ENCODE results near the gene MTHFR.

The MTHFR gene

DNA sequence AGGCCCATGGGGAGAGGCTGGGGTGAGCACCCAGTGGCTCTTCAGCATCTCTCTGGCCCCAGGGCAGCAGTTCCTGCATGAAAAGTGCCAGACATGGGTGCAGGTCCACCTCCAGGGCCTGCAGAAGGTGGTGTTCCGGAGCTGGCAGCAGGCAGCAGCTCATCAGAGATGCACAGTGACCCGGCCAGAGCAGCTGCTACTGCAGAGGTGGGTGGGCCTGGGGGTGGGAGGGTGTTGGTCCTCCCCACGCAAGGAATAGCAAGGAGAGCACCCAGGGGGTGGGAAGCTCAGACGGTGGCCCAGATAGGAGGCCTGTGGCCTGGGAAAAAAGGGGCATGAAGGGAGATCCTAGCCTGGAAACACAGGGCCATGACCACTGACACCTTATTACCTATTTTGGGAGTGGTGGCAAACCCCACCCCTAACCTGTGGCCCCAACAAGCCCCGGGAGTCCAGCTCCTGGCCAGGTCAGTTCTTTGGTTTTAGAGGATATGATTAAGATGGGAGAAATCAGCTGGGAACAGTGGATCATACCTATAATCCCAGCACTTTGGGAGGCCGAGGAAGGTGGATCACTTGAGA, 23.5 kb downstream of the MTHFR start:
- no peak for DNase-seq (ENCODE audit: low read depth)

GRCh38 chr1:11781297-11781696, 24.5 kb downstream of the MTHFR start:
- no peak for DNase-seq (ENCODE audit: low read depth)

DNA sequence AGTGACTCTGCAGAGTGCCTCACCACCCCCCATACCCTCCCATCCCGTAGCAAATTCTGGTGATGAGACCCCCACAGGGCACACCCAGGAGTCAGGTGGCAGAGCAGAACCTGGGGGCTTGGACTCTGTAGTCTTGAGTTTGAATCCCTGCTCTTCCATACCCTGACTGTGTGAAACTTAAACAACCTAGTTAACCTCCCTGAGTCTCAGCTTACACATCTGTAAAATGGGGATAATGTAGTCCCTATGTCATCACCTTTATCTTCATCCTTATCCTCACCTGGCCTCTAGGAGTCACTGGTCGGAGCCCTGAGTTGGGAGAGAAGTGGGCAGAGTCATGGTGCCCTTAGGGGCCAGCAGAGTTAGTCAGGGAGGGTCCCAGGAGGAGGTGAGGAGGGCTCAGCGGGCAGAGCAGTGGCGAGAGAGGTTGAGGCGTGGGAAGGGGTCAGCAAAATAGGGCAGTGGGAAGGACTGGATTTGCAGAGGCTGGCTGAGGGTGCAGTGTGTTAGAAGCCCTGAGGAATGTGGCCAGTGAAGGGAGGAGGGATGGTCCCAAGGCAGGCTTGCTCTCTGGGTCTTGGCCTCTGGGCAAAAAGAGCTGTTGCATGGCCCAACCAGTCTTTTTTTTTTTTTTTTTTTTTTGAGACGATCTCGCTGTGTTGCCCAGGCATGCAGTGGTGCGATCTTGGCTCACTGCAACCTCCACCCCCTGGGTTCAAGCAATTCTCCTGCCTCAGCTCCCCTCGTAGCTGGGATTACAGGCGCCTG, 25.2 kb downstream of the MTHFR start:
- DNase-seq (ENCODE audit: low read depth) = no peak

DNA sequence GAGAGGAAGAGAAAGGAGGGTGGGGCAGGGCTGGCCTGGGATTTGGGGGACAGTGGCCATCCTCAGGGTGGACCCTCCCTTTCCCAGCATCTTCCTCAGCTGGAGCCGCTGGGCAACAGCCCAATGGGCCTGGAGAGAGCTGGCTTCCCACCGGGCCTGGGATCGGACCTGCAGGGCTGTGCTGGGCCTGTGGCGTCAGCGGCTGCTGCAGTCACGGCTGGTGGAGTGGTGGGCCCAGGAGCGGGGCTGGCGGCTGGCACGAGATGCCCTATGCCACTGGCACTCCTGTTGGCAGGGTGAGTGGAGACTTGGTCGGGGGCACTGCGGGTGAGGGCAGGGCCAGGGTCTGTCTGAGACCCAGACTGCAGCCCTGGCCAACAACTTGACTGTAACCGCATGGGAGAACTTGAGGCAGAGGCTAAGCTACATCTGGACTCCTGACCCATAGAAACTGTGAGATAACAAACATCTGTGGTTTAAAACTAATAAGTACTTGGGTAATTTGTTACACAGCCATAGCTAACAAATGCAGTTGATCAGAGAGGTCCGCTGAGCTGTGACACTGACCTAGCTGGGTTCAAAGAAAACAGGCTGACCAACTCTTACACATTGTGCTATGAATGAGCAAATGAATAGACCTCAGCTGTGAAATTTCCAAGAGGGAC, 25.9 kb downstream of the MTHFR start:
- no peak for DNase-seq (ENCODE audit: low read depth)

- no peak for DNase-seq (ENCODE audit: low read depth)
These were observed 26.7 kb downstream of the MTHFR start for GRCh38 chr1:11778844-11779623.

DNA sequence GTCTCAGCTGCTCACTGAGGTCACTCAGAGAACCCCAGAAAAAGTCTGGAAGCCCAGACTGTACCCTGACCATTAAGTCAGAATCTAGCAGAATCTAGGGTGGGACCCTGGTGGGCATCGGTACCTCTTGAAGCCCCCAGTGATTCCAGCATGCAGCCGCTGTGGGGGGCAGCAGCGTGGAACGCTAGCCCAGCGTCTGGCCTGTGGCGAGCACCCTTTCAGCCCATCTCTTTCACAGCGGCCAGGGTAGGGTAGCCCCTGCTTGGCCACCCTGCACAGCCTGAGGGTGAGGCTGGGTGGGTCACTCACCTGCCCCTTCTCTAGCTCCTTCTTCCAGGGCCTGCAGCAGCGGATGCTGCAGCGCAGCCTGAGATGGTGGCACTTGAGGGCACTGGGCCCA, 27.4 kb downstream of the MTHFR start:
- no peak for DNase-seq (ENCODE audit: low read depth)

DNA sequence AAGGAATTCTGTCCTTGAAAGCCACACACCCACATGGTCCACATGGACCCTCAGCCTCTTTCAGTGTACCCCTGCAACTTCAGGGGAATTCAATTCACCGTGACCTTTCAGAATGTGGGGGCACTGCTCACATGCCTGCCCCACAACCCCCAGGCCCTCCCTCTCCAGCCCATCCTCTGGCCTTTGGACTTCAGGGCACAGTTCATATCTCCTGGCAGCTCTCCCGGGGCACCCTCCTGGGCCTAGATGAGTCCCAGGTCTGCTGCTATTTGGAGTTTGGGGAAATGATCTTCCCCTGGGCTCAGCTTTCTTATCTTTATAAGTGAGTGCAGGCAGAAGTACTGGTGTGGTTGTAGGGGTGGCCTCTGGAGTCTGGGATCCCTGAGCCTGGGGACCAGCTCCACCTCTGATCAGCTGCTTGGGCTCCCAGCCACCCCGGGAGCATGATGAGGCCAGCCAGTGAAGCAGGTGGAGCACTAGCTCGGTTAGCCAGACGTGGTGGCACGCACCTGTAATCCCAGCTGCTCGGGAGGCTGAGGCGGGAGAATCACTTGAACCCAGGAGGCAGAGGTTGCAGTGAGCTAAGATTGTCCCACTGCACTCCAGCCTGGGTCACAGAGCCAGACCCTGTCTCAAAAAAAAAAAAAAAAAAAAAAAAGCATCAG, 28.0 kb downstream of the MTHFR start:
- no peak for DNase-seq (ENCODE audit: low read depth)

GRCh38 chr1:11774753-11775152, 31.0 kb downstream of the MTHFR start:
- DNase-seq (ENCODE audit: low read depth) = no peak

- DNase-seq (ENCODE audit: low read depth) = no peak
These were observed 33.3 kb downstream of the MTHFR start for GRCh38 chr1:11772458-11772857.

GRCh38 chr1:11771481-11772043, 34.2 kb downstream of the MTHFR start:
- no peak for DNase-seq (ENCODE audit: low read depth)

DNA sequence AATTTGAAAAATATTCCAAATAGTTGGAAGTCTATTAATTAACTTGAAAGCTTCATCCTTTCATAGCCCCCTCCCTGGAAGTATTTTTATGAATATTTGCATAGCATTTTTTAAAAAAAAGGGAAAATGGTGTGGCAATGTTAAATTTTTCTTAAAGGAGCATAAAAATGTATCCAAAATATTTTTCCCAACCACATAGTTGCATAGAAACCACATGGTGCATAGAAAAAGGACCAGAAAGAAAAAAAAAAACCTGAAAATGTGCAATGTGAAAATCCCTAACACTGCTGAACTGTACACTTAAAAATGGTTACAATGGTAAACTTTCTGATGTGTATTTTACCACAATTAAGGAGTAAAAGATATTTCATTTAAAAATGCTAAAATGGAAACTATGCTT, 35.8 kb downstream of the MTHFR start:
- DNase-seq (ENCODE audit: low read depth) = no peak

DNA sequence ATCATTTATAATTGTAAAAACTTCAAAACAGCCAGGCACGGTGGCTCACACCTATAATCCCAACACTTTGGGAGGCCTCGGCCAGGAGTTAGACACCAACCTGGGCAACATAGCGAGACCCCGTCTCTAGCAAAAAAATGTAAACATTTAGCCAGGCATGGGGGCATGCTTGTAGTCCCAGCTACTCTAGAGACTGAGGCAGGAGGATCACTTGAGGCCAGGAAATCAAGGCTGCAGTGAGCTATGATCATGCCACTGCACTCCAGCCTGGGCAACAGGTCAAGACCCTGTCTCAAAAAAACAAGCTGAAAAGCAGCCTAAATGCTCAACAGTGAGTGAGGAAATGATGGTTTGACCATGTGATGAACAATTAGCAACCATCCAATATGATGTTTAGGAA, 36.5 kb downstream of the MTHFR start:
- DNase-seq (ENCODE audit: low read depth) = no peak

DNA sequence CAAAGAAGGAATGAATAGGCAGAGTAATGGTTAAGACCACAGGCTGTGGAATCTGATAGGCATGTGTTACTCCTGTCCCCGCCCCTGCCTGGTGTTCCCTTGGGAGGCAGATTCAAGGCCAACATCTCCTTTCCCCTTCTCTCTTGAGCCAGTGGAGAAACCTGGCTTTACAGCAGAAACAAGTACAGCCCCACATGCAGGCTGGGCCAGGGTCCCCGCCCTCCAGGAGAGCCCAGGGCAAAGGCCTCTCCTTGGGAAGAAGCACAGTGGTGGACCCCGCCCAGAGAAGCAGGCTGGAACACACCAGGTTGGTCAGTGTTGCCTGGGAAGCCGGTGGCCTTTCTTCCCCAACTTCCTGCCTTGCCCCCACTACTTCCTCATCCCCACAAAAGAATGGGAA, 36.9 kb downstream of the MTHFR start:
- no peak for DNase-seq (ENCODE audit: low read depth)

- DNase-seq (ENCODE audit: low read depth) = no peak
These were observed 37.7 kb downstream of the MTHFR start for GRCh38 chr1:11767922-11768704.

GRCh38 chr1:11766429-11766776, 39.4 kb downstream of the MTHFR start:
- DNase-seq (ENCODE audit: low read depth) = no peak

DNA sequence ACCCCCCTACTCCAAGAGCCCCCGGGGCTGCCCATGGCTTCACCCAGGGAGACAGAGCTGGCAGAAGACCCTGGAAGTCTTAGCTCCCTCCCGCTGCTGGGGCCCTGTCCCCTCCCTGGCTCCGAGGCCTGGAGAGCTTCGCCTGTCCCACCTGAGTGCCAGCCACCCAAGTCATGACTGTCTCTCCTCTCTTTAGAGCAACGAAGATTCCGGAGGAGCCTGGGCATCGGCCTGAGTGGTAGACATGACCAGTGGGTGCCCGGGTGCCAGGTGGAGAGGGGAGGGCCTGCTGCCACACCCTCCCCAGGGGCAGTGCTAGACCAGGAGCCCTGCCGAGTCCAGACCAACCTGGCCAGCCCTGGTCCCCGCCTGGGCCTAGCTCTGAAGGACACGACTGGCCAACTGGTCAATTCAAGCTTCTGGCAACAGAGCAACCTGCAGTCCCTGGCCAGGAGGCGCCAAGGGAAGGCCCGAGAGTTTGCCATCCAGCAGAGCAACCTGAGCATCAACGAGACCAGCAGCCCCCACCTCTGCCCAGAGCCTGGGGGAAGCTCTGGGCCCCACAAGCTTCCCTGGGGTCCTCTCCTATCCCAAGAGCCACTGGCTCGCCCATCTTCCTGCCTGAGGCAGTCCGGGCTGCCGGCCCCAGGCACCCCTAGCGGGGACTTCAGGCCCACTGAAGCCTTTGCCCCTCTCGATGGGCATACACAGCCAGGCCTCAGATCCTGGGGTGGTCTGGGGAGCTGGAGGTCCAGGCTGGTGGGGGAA, 39.9 kb downstream of the MTHFR start:
- no peak for DNase-seq (ENCODE audit: low read depth)

- no peak for DNase-seq (ENCODE audit: low read depth)
These were observed 41.2 kb downstream of the MTHFR start for GRCh38 chr1:11764519-11764918.

GRCh38 chr1:11764115-11764514, 41.6 kb downstream of the MTHFR start:
- no peak for DNase-seq (ENCODE audit: low read depth)

DNA sequence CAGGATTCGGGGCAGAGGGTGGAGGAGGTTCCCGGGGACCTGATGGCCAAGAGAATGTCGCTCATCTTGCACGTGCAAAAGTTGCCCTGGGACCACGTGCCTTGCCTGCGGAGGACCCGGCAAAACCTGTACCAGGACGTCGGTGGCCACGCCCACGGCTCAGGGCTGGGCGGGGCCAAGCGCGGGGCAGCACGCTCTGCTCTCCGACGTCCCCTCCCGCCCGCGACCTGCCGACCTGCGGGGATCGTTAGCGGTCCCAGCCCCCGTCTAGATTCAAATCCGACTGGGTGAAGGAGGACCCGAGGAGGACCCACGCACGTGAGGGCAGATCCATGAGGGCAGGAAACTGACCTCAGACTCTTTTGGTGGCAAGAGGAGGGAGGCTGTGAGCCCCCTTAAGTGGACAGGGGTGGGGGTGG, 43.8 kb downstream of the MTHFR start, which contains the start of gene C1orf167:
C1orf167 (plus strand) TSS at position 206 of the 419 bp plus-strand sequence. CDS start 2,208 bp downstream, outside the sequence.
- no peak for DNase-seq (ENCODE audit: low read depth)

DNA sequence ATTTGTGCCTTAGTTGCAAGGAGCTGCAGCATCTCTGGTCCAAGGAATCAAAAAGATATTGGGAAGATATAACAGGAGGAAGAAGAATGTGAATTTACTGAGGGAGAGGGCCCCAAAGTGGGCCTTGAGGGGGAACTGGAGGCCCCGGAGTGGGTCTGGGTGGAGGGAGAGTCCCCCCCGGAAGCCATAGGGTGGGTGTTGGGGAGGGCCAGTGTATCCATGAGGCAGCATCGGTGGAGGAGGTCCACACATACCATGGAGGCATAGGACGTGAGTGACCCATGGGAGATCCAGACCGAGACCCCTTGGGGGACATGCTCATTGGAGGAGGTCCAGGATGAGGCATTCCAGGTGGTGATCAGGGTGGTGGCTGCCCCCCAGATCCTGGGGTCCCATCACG, 44.5 kb downstream of the MTHFR start:
- DNase-seq (ENCODE audit: low read depth) = no peak

All from GM04504 (cell line).